NCI-H1417 treated with DMSO at 0.1 percent for 48 hours (cell line): ENCODE data around the gene SUSD1.

Source experiments
- DNase-seq: peaks from one replicate; lab custom pipeline; 2025; lab: John Stamatoyannopoulos, UW

Gene SUSD1

GRCh38 chr9:112011051-112011620 lies 164.0 kb downstream of the SUSD1 start:
- no peak for DNase-seq

DNA sequence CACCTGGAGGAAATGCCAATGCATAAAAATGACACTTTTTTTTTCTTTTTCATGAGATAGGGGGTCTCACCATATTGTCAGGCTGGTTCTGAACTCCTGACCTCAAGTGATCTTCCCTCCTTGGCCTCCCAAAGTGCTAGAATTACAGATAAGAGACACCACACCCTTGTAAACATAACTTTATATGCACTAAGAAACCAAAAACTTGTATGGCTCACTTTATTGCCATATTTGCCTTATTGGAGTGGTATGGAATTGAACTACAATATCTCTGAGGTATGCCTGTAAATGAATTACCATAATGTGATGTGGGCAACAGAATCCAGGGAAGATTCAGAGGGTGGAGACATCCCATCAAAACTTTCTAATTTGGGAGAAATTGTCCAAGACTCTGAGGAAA lies 164.6 kb downstream of the SUSD1 start:
- no peak for DNase-seq

- no peak for DNase-seq
These were observed 165.4 kb downstream of the SUSD1 start for GRCh38 chr9:112009656-112010055.

DNA sequence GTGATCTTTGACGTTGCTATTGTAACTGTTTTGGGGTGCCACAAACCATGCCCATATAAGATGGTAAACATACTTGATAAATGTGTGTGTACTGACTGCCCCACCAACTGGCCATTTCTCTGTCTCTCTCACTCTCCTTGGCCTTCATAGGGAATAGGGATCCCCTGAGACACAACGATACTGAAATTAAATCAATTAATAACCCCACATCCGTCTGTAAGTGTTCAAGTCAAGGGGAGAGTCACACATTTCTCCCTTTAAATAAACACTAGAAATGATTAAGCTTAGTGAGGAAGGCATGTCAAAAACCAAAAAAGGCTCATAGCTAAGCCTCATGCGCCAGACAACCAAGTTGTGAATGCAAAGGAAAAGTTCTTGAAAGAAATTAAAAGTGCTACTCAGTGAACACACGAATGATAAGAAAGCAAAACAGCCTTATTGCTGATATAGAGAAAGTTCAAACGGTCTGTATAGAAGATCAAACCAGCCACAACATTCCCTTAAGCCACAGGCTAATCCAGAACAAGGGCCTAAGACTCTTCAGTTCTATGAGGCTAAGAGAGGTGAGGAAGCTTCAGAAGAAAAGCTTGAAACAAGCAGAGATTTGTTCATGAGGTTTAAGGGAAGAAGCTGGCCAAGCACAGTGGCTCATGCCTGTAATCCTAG lies 167.4 kb downstream of the SUSD1 start:
- no peak for DNase-seq

- DNase-seq: no peak
These were observed 168.6 kb downstream of the SUSD1 start for GRCh38 chr9:112006361-112007020.

GRCh38 chr9:112005939-112006338 lies 169.2 kb downstream of the SUSD1 start:
- no peak for DNase-seq

DNA sequence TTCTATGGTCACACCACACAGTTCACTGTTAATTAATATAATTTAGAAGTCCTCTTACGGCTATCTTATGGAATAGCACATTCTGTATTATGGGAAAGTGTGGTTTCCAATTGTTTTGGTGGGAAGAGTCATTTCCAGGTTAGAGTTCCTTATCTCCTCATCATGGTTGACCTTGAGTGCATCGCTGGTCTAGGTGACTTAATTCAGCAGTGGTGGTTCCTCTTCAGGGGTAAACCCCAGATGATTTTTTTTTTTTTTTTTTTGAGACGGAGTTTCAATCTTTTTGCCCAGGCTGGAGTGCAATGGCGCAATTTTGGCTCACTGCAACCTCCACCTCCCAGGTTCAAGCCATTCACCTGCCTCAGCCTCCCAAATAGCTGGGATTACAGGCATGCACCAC lies 171.6 kb downstream of the SUSD1 start:
- DNase-seq: no peak

DNA sequence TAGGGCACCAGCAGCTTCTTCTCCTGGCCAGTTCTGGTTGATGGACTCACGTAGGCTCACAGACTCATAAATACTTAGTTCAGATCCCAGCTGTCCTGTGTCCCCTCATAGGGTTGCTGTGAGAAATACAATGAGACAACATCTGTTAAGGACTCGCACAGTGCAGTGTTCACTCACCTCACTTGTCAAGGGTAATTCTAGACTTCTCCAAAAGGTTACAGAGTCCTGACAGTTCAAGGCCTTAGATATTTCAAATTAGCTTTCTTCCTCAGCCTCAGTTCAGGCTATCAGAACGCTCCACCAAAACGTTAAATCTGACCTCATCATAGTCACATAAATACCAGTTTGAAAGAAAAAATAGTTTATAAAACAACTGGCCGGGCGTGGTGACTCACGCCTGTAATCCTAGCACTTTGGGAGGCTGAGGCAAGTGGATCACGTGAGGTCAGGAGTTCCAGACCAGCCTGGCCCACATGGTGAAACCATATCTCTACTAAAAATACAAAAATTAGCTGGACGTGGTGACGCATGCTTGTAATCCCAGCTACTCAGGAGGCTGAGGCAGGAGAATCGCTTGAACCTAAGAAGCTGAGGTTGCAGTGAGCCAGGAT lies 172.1 kb downstream of the SUSD1 start:
- no peak for DNase-seq

DNA sequence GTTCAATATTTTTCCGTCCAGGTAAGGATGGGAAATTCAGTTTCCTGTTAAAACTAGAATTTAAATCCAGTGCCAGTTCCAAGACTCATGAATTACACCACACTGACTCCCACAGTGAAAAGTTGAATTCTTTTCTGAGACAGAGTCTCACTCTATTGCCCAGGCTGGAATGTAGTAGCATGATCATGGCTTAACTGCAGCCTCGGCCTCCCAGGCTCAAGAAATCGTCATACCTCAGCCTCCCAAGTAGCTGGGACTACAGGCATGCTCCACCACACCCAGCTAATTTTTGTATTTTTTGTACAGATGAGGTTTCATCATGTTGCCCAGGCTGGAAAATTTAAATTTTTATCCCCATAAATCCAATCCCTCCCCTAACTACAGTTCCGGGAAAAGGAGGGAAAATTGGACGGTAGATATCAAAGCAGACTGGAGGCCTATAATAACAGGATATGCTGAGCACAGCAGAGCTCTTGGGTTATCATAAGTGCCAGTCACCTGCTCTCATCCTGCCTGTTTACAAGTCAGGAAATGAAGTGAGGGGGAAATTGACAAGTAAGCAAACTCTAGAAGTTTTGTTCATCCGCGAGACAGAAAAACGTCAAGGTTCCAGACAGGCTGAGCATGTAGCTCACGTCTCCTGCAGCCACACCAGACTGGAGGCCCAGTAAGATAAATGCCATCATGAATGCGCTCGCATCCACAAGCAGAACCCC lies 172.8 kb downstream of the SUSD1 start:
- DNase-seq: no peak

- no peak for DNase-seq
These were observed 174.4 kb downstream of the SUSD1 start for GRCh38 chr9:112000743-112001142.

- no peak for DNase-seq
These were observed 175.8 kb downstream of the SUSD1 start for GRCh38 chr9:111999319-111999718.

DNA sequence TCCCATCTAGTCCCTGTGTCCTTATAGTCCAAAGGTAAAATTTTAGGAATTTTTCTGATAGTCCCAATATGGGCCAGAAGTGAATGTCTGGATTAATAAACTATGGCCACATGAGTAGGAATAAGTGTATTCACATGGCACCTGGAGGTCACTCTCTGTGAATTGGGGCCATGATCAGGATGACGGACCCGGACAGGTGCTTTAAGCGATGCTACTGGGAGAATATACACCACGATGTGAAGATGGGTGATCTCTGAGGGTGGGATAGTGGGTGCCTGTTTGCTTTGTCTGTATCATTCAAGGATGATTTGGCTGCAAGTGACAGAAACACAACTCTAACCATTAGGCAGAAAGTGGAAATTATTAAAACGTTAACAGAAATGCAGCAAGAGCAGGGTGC lies 177.3 kb downstream of the SUSD1 start:
- no peak for DNase-seq

DNA sequence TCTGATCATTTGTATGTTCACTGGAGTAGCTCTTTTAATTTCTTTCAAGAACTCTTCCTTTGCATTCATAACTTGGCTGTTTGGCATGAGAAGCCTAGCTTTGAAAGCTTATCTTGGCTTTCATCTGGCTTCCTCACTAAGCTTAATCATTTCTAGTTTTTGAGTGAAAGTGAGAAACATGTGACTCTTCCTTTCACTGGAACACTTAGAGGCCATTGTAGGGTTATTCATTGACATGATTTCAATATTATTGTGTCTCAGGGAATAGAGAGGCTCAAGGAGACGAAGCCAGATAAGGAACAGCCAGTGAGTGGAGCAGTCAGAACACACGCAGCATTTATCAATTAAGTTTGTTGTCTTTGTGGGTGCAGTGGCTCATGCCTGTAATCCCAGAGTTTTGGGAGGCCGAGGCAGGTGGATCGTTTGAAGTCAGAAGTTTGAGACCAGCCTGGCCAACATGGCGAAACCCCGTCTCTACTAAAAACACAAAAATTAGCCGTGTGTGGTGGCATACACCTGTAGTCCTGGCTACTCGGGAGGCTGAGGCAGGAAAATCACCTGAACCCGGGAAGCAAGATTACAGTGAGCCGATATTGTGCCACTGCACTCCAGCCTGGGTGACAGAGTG lies 180.2 kb downstream of the SUSD1 start:
- DNase-seq: no peak

DNA sequence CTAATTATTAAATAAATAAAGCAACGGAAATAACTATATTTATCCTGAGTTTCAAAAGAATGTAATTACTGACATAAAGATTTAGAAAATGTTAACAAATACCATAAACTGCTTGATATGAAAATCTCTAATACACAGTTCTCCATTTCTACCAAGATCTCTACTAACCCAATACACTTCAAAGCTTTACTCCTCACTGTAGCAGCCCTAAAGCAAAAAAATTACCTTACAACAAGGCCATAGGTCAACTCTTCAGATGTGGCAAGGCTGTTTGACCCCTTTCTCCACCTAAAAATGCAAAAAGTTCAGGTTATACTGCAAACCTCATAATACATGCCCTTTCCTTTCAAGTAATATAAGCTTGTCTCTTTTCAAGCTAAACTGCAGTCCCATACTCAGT lies 181.8 kb downstream of the SUSD1 start:
- DNase-seq: no peak

DNA sequence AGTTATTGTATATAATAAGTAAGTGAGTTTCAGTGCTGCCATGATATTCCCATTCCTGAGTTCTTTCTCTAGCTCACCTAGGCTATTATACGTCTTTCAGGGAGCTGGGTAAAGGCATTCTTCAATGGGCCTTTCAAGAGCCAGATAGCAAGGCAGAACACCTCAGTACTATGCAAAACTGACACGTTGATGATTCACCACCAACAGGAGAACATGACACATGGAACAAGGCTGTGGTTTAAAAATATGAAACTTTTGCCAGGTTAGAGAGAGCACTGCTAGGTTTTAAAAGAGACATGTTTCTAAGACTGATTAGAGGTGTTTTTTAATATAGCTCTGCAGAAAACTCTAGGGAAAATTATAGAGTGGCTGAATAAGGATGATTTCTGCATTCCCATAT lies 182.6 kb downstream of the SUSD1 start:
- no peak for DNase-seq

GRCh38 chr9:111991179-111991578 lies 183.9 kb downstream of the SUSD1 start:
- no peak for DNase-seq
